Peyer's patch (tissue), 4 donors: ENCODE measurements around the gene USP10. TPM values are rescaled to one million over a fixed set of nuclear protein-coding genes. Genes with fewer than 3 reads are reported as not detected.
"Not testable (repeated sequence)": the region's sequence is repeated elsewhere in the genome, so short reads cannot be mapped to it uniquely, and the experiment has no call there.

Experiments
- DNase-seq, 3 donors: peaks; one replicate each; pipeline ENCODE4 v3.0.0-alpha.2; 2017 to 2019
- H3K27ac ChIP-seq, 4 donors: fragments of 200-600 bp; sonication (generic); one replicate each; pipeline ENCODE4 v1.5.1; 2016 to 2019
- H3K27me3 ChIP-seq, 2 donors: fragments of 200-600 bp; sonication (generic); one replicate each; pipeline ENCODE4 v1.5.1; 2019
- H3K36me3 ChIP-seq, 3 donors: fragments of 200-600 bp; sonication (generic); one replicate each; pipeline ENCODE4 v1.5.1; 2016 to 2019
- H3K4me1 ChIP-seq, 4 donors: fragments of 200-600 bp; sonication (generic); one replicate each; pipeline ENCODE4 v1.5.1; 2016 to 2019
- H3K4me3 ChIP-seq, 4 donors: fragments of 200-600 bp; sonication (generic); 1 replicate in 3 of 4; 2 replicates in 1 of 4; pipeline ENCODE4 v1.5.1; 2016 to 2019; ENCODE audit warnings: mild to moderate bottlenecking in 1 of 4
- H3K9me3 ChIP-seq, 4 donors: fragments of 200-600 bp; sonication (generic); one replicate each; pipeline ENCODE4 v1.5.1; 2016 to 2019; ENCODE audit warnings: mild to moderate bottlenecking in 1 of 4
- CTCF ChIP-seq, 6 experiments: fragments of 450-650 bp in 4 of 6; fragments of 200-600 bp in 2 of 6; sonication (generic) in 1 of 6; IDR thresholded peaks; one replicate each; pipeline ENCODE4 v1.5.1; 2017 to 2019; ENCODE audit warnings: antibody characterized with exemption in 6 of 6, mild to moderate bottlenecking in 3 of 6, moderate library complexity in 1 of 6
- POLR2A ChIP-seq, 2 donors: fragments of 450-650 bp; IDR thresholded peaks; one replicate each; pipeline ENCODE4 v1.5.1; 2017; ENCODE audit warnings: antibody characterized with exemption in 2 of 2, mild to moderate bottlenecking in 2 of 2, moderate library complexity in 2 of 2
- total RNA-seq, 4 donors: library from RNA; depleted of rRNA; stranded (reverse); fragments of >200 nt; gene quantifications; one replicate each; pipeline ENCODE4 v1.1.0, GENCODE V29; 2016

Gene USP10
- total RNA-seq, 4 donors from 2014 or later = 48.0 to 85.5 (median 59.9) TPM

DNA sequence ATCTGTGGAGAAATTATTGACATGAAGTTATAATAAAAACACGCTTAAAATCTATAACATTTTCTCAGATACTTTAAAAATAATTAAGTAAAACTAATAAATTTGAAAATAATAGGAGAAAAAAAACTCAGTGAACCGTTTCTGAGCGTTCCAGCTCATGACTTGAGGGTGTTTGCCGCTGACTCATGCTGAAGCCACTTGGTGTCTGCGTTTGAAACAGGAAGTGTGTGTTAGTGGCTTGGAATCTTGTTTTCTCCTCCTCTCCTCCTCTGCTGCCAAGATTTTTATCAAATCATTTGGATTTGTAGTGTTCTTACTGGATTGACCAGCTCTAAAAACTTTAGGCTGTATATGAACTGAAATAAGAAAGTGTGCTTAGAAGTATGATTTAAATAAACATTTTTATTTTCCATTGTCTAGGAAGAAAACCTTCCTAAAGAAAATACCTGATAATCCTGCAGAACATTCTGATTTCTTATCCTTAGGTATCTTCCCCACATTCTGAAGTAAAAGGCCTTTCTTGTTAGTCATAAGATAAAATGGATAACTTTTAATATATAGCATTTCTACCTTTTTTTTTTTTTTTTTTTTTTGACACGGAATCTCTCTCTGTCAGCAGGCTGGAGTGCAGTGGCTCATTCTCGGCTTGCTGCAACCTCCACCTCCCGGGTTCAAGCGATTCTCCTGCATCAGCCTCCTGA lies 30.8 kb downstream of the USP10 start:
- Histone ChIP-seq H3K4me3 (no peak overlapping the region), H3K9me3 (no peaks in the 10 kb centered on the region), H3K27me3 (no peaks in the 10 kb centered on the region), H3K36me3 (no peaks in the 10 kb centered on the region), H3K27ac (peak overlapping the region in 3 of 4 donors; percentile 36 to 73 (median 53)), H3K4me1 (peaks cover 0 to 35% (median 6%) of the 10 kb centered on the region in 4 donors)
- peak in 2 of 3 donors; percentile 58 to 88 for DNase-seq
- TF ChIP-seq CTCF (IDR thresholded peaks at IDR 0.05) (no peak), POLR2A (IDR thresholded peaks at IDR 0.05) (no peak)

GRCh38 chr16:84732332-84732673 lies 32.5 kb downstream of the USP10 start:
- DNase-seq, H3K36me3 ChIP-seq, H3K27me3 ChIP-seq, H3K9me3 ChIP-seq, H3K4me3 ChIP-seq: not testable (repeated sequence)
- Histone ChIP-seq H3K4me1 (peaks cover 0 to 32% (median 0%) of the 10 kb centered on the region in 4 donors), H3K27ac (peak overlapping the region in 1 of 4 donors; percentile 3)

GRCh38 chr16:84732674-84733352 lies 33.0 kb downstream of the USP10 start:
- Histone ChIP-seq H3K27ac (peak overlapping the region in 2 of 4 donors; percentile 3 to 11), H3K27me3 (no peaks in the 10 kb centered on the region), H3K4me1 (peaks cover 0 to 38% (median 0%) of the 10 kb centered on the region in 4 donors), H3K9me3 (no peaks in the 10 kb centered on the region), H3K4me3 (no peak overlapping the region), H3K36me3 (no peaks in the 10 kb centered on the region)
- no peak for TF ChIP-seq POLR2A (IDR thresholded peaks at IDR 0.05)
- no peak for TF ChIP-seq CTCF (IDR thresholded peaks at IDR 0.05)
- DNase-seq = no peak

DNA sequence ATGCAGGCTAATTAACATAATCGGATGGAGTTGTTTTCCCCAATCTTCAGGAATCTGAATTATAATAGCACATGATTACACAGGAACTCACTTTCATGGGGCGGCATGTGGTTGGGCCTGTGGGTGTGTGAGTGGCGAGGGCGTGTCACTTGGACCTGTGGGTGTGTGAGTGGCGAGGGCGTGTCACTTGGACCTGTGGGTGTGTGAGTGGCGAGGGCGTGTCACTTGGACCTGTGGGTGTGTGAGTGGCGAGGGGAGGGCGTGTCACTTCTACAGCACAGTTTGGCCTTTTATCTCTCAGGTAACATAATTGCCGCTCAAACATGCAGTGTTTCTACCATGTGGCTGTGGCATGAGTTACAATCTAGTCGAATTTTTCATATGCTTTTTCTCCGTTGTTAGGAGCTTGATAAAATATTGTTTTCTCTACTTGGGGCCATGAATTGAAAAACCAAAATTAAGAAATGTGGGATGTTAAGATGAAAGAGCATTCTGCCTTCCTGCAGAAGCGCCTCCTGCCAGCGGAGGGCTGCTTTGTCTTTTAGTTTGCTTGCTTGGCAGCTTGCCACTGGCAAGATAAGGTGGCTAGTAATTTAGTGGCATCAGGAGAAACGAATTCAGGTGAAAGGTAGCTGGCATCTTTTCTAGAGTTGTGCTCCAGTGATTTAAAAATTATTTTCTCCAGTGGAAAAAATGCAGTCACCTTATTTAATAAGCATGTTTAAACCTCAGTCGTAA lies 36.2 kb downstream of the USP10 start:
- DNase-seq = peak in 2 of 3 donors; percentile 67 to 84
- TF ChIP-seq POLR2A (IDR thresholded peaks at IDR 0.05) (no peak), CTCF (IDR thresholded peaks at IDR 0.05) (peak in 3 of 6 experiments; percentile 37 to 42 (median 40))
- peaks cover 0 to 50% (median 0%) of the 10 kb centered on the region in 4 donors for H3K4me1 ChIP-seq
- no peaks in the 10 kb centered on the region for H3K27me3 ChIP-seq
- H3K27ac ChIP-seq = peak overlapping the region in 3 of 4 donors; percentile 48 to 85 (median 80)
- H3K36me3 ChIP-seq = no peaks in the 10 kb centered on the region
- no peaks in the 10 kb centered on the region for H3K9me3 ChIP-seq
- H3K4me3 ChIP-seq = peak overlapping the region in 1 of 4 donors; percentile 1

DNA sequence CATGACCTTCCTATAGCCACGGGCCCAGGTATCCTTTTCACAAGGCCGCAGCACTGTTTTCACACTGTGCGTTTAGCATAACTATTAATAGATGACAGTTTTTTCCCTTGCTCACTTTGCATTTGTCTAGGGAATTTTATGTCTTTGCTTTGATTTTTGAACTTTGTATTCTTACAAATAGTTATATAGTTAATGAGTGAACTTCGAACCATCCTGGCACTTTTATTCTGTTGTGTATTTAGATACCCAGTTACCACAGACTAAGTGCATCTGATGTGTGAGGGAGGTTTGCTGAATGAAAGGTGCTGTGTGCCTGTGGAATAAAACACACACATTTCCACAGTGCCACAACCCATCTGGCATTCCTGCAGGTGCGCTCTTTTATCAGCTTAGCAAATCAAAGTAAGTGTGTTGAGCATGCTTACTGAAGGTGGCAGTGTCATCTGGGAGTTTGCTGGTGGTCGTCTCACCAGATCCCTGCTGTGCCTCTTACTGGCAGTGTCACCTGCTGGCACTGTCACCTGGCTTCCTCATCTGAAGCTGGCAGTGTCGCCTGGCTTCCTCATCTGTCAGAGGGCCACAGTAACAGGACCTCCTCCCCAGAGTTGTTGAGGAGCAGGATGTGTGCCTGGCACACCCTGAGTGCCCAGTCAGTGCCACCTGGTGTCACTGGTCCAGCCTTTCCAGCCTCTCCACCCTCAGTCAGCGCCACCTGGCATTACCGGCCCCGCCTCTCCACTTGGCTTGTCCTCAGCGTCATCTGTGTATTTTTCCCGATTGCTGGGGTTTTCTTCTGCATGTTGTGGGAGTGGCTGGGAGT lies 37.6 kb downstream of the USP10 start:
- Histone ChIP-seq H3K27ac (peak overlapping the region in 3 of 4 donors; percentile 48 to 85 (median 80)), H3K27me3 (no peaks in the 10 kb centered on the region), H3K4me1 (peaks cover 0 to 55% (median 0%) of the 10 kb centered on the region in 4 donors), H3K36me3 (no peaks in the 10 kb centered on the region), H3K4me3 (no peak overlapping the region), H3K9me3 (no peaks in the 10 kb centered on the region)
- TF ChIP-seq CTCF (IDR thresholded peaks at IDR 0.05) = peak in 1 of 6 experiments; percentile 2
- TF ChIP-seq POLR2A (IDR thresholded peaks at IDR 0.05) = no peak
- peak in 2 of 3 donors; percentile 80 to 87 for DNase-seq
